ENCODE results near the gene OSBPL3.
"Not testable (repeated sequence)": the region's sequence is repeated elsewhere in the genome, so short reads cannot be mapped to it uniquely, and the experiment has no call there.

The OSBPL3 gene

GRCh38 chr7:24797270-24797669, 182.7 kb downstream of the OSBPL3 start:
- DNase-seq (ENCODE audit: low read depth, low spot score): no peak

- DNase-seq (ENCODE audit: low read depth, low spot score): no peak
These were observed 184.6 kb downstream of the OSBPL3 start for GRCh38 chr7:24795407-24795767.

GRCh38 chr7:24794751-24795406, 185.1 kb downstream of the OSBPL3 start:
- not testable (repeated sequence) for DNase-seq (ENCODE audit: low read depth, low spot score)

GRCh38 chr7:24793982-24794648, 185.9 kb downstream of the OSBPL3 start:
- DNase-seq (ENCODE audit: low read depth, low spot score): no peak

GRCh38 chr7:24788961-24789576, 190.9 kb downstream of the OSBPL3 start:
- DNase-seq (ENCODE audit: low read depth, low spot score): no peak

- DNase-seq (ENCODE audit: low read depth, low spot score): no peak
These were observed 191.9 kb downstream of the OSBPL3 start for GRCh38 chr7:24788075-24788474.

- peak; percentile 37 for DNase-seq (ENCODE audit: low read depth, low spot score)
These were observed 193.0 kb downstream of the OSBPL3 start for GRCh38 chr7:24786941-24787340.

GRCh38 chr7:24786306-24786705, 193.7 kb downstream of the OSBPL3 start:
- DNase-seq (ENCODE audit: low read depth, low spot score): no peak

- no peak for DNase-seq (ENCODE audit: low read depth, low spot score)
These were observed 195.7 kb downstream of the OSBPL3 start for GRCh38 chr7:24784277-24784676.

GRCh38 chr7:24783698-24784097, 196.3 kb downstream of the OSBPL3 start:
- no peak for DNase-seq (ENCODE audit: low read depth, low spot score)

GRCh38 chr7:24781106-24781505, 198.9 kb downstream of the OSBPL3 start:
- no peak for DNase-seq (ENCODE audit: low read depth, low spot score)

GRCh38 chr7:24779283-24779655, 200.7 kb downstream of the OSBPL3 start:
- no peak for DNase-seq (ENCODE audit: low read depth, low spot score)

- no peak for DNase-seq (ENCODE audit: low read depth, low spot score)
These were observed 201.3 kb downstream of the OSBPL3 start for GRCh38 chr7:24778543-24779282.

GRCh38 chr7:24777806-24778205, 202.2 kb downstream of the OSBPL3 start:
- DNase-seq (ENCODE audit: low read depth, low spot score): no peak

- no peak for DNase-seq (ENCODE audit: low read depth, low spot score)
These were observed 206.3 kb downstream of the OSBPL3 start for GRCh38 chr7:24773646-24774045.

- no peak for DNase-seq (ENCODE audit: low read depth, low spot score)
These were observed 210.1 kb downstream of the OSBPL3 start for GRCh38 chr7:24769851-24770250.

- DNase-seq (ENCODE audit: low read depth, low spot score): no peak
These were observed 210.8 kb downstream of the OSBPL3 start for GRCh38 chr7:24769014-24769830.

- no peak for DNase-seq (ENCODE audit: low read depth, low spot score)
These were observed 212.0 kb downstream of the OSBPL3 start for GRCh38 chr7:24767878-24768569.

GRCh38 chr7:24764972-24765744, 214.8 kb downstream of the OSBPL3 start:
- DNase-seq (ENCODE audit: low read depth, low spot score): no peak

GRCh38 chr7:24764011-24764410, 216.0 kb downstream of the OSBPL3 start:
- no peak for DNase-seq (ENCODE audit: low read depth, low spot score)
